ENCODE results near the gene ETV6.

Gene ETV6

DNA sequence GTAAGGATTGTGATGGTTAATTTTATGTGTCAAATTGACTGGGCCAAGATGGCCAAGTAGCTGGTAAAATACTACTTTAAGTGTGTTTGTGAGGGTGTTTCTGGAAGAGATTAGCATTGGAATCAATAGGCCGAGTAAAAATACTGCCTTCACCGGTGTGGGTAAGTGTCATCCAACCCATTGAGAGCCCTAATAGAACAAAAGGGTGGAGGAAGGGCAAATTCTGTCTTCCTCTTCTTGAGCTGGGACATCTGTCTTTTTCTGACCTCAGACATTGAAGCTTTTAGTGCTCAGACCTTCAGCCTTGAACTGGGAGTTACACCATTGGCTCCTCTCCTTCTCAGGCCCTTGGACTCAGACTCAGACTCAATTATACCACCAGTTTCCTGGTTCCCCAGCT, 8.0 kb upstream of the ETV6 start:
- in situ Hi-C loops (cut with MboI; ENCODE audit: low pct_unique_long_range_greater_than_20kb, low sequenced_read_pairs, unreplicated experiment), result no loop called here
- no peak for DNase-seq (ENCODE audit: low spot score)
- TF ChIP-seq, protein P1, sequence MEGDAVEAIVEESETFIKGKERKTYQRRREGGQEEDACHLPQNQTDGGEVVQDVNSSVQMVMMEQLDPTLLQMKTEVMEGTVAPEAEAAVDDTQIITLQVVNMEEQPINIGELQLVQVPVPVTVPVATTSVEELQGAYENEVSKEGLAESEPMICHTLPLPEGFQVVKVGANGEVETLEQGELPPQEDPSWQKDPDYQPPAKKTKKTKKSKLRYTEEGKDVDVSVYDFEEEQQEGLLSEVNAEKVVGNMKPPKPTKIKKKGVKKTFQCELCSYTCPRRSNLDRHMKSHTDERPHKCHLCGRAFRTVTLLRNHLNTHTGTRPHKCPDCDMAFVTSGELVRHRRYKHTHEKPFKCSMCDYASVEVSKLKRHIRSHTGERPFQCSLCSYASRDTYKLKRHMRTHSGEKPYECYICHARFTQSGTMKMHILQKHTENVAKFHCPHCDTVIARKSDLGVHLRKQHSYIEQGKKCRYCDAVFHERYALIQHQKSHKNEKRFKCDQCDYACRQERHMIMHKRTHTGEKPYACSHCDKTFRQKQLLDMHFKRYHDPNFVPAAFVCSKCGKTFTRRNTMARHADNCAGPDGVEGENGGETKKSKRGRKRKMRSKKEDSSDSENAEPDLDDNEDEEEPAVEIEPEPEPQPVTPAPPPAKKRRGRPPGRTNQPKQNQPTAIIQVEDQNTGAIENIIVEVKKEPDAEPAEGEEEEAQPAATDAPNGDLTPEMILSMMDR (IDR thresholded peaks at IDR 0.05; ENCODE audit: extremely low read depth, insufficient read depth, missing control alignments), result no peak

- in situ Hi-C loops (cut with MboI; ENCODE audit: low pct_unique_long_range_greater_than_20kb, low sequenced_read_pairs, unreplicated experiment), result no loop called here
- TF ChIP-seq, protein P1 (IDR thresholded peaks at IDR 0.05; ENCODE audit: extremely low read depth, insufficient read depth, missing control alignments), result no peak
- DNase-seq (ENCODE audit: low spot score), result no peak
Measured at GRCh38 chr12:11642785-11643184, 6.7 kb upstream of the ETV6 start.

GRCh38 chr12:11645391-11645790, 4.1 kb upstream of the ETV6 start:
- TF ChIP-seq, protein P1 (IDR thresholded peaks at IDR 0.05; ENCODE audit: extremely low read depth, insufficient read depth, missing control alignments), result no peak
- in situ Hi-C loops (cut with MboI; ENCODE audit: low pct_unique_long_range_greater_than_20kb, low sequenced_read_pairs, unreplicated experiment), result no loop called here
- no peak for DNase-seq (ENCODE audit: low spot score)

DNA sequence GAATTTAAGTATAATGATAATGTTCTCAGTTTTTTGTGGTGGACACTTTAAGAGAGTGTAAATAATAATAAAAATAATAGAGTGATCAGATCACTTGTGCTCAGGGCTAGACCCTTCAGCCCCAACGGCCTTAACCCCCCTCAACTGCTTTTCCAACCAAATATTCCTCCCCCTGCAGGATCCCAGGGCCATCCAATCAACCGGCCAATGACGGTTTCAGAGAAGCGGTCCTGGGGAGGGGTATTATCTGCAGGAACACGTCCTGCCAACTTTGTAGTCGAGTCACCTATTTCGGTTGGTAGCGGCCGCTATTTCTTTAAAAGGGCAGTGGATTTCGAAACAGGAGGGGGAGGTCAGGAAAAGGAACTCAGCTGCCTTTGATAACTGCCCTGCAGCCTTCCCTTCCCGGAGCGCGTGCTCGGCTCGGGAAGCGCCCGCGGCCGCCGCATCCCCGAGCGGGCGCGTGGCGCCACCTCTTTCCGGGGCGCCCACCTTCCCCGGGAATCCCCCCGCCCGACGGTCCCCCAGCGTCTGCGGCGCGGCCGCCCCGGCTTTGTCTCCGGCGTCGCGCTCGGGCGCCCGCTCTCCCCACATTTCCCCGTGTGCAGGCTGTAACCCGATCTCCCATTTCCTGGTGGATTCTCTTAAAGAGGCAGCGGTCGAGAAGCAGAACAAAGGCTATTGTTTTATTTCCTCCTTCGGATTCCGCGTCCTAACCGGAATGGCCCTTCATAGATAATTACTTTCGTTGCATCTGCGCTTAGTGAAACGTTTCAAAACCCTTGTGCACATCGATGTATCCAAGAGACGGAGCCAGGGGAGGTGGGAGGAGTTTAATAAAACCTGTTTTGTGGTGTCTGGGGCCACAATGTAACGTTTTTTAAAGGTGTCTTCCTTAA, 711 bp upstream of the ETV6 start:
- in situ Hi-C loops (cut with MboI; ENCODE audit: low pct_unique_long_range_greater_than_20kb, low sequenced_read_pairs, unreplicated experiment), result no loop called here
- peak; percentile 87 for DNase-seq (ENCODE audit: low spot score)
- TF ChIP-seq, protein P1 (IDR thresholded peaks at IDR 0.05; ENCODE audit: extremely low read depth, insufficient read depth, missing control alignments), result no peak

GRCh38 chr12:11650286-11651281, 1.1 kb downstream of the ETV6 start:
- in situ Hi-C loops (cut with MboI; ENCODE audit: low pct_unique_long_range_greater_than_20kb, low sequenced_read_pairs, unreplicated experiment), result no loop called here
- DNase-seq (ENCODE audit: low spot score), result peak; percentile 35

GRCh38 chr12:11651381-11651780, 1.9 kb downstream of the ETV6 start:
- no peak for DNase-seq (ENCODE audit: low spot score)
- TF ChIP-seq, protein P1 (IDR thresholded peaks at IDR 0.05; ENCODE audit: extremely low read depth, insufficient read depth, missing control alignments), result no peak
- in situ Hi-C loops (cut with MboI; ENCODE audit: low pct_unique_long_range_greater_than_20kb, low sequenced_read_pairs, unreplicated experiment), result no loop called here

More at GRCh38 chr12:11650286-11651281, 1.1 kb downstream of the ETV6 start:
- TF ChIP-seq, protein P1 (IDR thresholded peaks at IDR 0.05; ENCODE audit: extremely low read depth, insufficient read depth, missing control alignments), result no peak
